Brain pericyte (primary cell): ENCODE data around the gene FOXL2.
"Not testable (repeated sequence)": the region's sequence is repeated elsewhere in the genome, so short reads cannot be mapped to it uniquely, and the experiment has no call there.

Source experiments
- DNase-seq: peaks from one replicate; pipeline ENCODE4 v3.0.0-alpha.2; 2012; ENCODE audit warnings: low read depth, low spot score

Gene FOXL2

DNA sequence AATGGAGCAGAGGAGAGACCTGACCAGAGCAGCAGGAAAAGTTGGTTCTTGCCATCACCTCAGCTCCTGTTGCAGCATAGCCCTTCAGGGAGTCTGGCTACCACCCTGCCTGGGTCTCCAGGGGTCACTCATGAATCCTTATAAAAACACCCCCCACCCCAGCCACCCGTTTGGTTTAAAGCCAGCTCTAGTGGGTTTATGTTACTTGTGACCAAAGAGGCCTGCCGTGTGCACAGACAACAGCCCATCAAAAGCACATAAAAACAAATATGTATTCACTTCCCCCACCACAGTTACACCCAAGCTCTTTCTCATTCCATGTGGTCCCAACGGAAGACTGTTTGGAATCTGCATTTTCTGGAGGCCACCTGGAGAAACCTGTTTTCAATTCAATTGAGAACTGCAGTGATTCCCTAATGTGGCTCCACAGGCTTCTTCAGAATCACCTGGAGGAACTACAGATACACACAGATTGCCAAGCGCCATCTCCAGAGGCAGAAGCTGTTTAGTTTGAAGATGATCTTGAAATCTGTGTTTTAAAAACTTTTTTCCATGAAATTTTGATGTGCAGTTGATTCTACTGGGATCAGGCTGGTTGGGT is 13.8 kb downstream of the FOXL2 start:
- DNase-seq, result no peak

DNA sequence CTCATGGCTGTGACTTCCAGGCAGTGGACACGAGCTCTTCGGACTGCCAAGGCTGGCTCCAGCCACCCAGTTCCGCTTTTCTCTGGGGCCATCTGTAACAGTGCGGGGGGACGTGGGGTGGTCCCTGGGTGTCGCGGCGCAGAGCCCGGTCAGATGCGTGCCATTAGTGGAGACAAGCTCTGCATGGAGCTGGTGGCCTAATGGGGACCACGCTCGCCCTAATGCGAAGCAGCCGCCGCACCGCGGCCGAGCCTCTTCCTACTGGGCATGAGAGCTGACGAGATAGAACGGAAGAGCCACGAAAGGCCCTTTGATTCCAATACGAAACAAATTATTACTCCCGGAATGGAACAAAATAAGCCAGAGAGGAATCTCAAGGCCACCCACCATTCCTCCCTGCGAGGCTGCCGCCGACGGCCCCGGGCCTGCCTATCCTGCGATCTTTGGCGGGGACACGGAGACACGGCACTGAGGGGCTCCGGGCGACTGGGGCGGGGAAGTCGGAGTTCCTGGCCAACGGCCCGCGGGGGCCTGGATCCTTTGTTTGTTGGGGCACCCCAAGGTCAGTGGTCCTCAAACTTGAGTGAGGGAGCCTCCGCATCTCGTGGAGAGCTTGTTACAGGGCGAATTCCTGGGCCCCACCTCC is 18.1 kb downstream of the FOXL2 start:
- no peak for DNase-seq

DNA sequence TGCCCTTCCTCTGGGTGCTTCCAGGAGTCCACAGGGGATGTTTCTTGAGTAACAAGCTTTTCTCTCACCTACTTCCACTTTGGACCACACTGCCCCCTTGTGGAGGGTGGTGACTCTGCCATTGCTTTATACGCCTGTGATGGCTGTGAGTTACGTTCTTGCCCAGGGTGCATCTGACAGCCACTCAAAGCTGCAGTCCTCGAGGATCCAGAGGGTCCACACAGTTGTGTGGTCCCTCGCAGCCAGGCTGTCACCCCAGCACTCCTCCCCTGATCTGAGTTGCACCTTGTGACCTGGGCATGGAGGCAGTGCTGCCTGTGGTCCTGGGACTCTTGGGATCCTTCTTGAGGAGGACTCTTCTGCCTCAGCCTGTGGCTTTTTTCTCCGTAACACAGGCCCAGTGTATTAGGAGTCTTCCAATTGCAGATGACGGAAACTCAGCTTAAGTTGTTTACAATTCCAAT is 23.4 kb downstream of the FOXL2 start:
- DNase-seq, result peak; percentile 41

DNA sequence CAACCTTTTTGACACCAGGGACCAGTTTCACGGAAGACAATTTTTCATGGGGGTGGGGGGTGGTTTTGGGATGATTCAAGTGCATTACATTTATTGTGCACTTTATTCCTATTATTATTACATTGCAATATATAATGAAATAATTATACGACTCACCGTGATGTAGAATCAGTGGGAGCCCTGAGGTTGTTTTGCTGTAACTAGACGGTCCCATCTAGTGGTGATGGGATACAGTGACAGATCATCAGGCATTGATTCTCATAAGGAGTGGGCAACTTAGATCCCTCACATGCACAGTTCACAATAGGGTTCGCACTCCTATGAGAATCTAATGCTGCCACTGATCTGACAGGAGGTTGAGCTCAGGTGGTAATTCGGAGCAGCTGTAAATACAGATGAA is 24.5 kb downstream of the FOXL2 start:
- not testable (repeated sequence) for DNase-seq

DNA sequence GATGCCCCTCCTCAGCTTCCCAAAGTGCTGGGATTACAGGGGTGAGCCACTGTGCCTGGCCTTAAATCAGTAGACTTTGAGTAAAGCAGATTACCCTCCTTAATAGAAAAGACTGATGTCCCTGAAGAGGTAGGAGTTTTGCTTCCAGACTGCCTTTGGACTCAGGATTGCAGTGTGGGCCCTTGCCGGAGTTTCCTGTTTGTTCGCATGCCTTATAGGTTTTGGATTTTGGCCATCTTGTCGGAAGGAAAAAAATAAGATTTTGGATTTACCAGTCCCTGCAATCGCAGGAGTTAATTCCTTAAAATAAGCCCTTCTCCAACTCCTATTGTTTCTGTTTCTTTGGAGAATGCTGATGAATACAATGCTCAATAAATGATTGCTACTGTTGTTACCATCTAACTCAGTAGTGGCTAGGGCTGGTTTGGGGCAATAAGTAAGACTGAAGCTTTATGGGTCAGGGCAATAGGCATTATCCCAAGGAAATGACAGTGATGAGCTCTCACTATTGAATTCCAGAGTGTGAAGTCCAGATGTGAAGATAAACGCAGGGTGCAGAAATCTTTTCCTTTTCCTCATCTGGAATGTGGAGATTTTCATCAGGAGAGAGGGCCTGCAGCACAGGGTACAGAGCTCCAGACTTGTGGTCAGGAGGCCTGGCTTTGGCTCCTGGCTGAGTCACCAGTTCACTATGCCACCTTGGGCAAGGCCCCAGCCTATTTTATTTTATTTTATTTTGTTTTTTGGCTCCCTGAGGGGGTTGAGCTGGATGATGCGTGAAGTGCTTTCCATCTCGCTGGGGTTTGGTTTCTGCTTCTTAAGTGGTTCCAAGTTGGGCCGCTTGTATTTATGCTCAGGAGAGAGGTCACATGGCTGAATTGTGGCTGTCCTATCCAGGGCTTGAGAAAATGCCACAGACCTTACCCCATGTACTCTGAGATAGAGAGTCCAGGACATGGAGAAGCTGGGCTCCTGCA is 25.3 kb downstream of the FOXL2 start:
- no peak for DNase-seq

DNA sequence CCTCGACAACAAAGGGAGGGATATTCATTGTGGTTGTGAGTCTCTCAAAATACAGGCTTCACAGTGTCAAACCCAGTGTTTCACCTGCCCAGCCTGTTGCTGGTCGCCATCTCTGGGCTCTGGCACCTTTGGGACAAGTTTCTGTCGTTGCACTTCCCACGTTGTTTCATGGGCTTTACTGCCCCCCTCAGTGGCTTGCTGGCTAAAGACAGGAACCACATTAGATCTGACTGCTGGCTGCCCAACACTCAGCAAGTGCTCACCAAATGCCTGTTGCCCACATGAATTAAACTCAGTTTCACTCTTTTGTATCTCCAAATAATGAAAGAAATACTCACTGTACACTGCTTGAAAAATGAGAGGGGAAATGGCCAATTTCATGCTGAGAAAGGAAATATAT is 27.6 kb downstream of the FOXL2 start:
- no peak for DNase-seq

DNA sequence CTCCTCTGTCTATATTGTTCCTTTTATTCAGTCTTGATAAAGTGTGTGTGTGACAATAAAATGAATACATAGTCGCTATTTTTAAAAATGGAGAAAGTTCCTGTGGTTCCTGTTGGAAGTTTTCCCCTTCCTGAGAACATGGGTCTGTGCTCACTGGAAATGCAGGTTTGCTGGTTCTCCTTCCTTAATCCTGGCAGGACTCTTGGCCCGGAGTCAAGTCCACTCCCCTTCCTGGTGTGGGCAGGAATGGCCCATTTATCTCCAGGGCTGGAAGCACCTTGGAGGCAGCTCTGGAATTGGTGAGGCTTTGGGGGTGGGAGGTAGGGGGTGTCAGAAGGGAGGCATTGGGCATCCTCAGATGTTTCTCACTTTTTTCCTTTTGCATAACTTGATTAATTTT is 30.1 kb downstream of the FOXL2 start:
- no peak for DNase-seq

DNA sequence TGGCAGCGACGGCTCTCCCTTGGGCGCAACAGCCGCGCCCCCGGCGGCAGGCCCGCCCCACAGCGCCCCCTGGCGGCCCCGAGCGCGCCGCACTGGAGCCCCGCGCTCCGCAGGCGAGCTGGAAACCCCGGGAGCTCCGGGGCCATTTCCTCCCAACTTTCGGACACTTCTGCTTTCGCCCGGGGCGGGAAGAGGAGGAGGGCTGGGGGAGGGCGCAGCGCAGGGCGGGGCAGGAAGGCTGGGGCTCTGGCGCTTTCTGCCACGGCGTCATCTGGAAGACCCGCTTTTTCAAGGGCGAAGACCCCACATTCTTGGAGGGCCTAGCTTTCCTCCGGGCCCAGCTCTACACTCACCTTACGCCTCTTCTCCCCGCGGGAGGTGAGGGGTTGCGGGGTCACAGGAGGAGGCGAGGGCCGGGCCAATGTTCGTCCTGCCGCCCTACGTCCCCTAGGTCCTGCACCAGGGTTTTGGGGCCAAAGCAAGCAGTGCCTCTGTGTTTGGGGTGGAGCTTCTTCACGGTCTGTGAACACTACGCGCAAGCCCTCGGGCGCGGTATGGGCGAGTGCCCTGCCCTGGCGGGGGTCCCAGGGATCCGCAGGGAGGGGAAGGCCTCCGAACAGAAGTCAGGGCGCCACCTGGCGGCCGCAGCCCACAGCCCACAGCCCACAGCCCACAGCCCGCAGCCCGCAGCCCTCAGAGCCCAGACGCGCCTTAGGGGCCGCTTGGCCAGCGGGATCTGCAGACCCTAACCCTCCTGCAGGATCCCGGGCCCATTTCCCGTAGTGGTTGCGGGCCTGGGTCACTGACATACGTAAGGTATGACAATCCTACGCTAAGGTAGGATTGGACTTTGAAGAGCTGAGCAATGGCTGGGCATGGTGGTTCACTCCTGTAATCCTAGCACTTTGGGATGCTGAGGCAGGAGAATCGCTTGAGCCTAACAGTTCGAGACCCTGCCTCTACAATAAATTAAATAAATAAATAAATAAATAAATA is 31.1 kb downstream of the FOXL2 start:
- peak; percentile 82 for DNase-seq

DNA sequence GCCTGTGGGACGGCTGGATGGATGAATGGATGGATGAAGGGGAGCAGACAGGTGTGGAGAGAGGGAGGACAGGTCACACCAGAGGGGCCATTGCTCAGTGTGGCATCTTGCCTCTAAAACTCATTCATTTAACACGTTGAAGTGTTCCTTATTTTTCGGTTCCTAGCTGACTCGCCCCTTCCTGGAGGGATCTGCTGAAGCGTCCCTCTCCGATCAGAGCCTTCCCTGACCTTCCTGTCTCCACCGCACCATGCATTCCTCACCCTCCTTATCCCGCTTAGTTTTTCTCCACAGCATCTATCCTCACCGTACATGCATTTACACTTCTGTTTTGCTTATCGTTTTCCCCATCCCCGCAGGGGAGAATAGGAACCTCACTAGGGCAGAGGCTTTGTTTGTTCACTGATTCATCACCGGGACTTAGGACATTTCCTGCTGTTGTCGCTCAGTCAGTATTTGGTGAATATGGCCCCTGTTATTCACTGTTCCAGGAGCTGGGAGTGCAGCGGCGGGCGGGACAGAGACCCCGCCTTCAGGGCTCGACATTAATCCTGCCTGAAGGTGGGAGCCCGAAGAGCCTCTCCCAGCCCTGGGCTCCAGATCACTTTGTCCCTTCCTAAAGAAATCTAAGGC is 32.0 kb downstream of the FOXL2 start:
- DNase-seq, result no peak

DNA sequence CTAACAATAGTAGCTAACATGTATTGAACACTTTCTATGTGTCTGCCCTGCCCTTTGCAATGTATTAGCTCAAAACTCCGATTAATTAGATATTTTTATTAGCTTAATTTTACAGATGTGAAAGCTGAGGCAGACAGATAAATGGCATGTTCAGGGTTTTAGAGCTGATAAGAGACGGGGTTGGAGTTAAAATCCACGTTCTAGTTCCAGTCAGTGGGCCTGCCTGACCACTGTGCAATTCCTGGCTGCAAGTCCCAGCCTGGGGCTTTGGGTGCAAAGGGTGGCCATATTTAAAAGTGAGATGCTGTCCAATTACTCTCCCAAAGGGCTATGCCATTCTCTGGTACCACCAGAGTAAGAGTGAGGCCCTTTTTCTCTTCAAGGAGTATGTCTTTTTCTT is 33.2 kb downstream of the FOXL2 start:
- DNase-seq, result no peak

DNA sequence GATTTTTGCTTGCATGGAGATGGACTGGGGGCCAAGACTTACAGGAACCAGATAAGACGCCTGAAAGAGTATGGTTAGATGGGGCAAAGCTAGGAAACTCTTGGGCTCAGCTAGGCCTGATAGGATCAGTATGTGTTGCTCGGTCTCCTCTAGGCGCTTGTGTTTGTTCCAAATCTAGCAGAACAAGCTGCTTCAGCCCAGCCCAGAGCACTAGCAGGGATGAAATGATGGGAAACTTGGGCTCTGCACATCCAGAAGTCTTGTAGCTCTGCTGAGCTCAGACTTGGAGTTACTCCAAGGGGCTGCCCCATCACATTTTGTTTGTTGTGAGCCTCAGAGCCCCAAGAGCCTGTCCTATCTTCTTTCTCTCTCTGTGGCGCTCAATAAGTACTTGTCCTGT is 34.7 kb downstream of the FOXL2 start:
- no peak for DNase-seq

DNA sequence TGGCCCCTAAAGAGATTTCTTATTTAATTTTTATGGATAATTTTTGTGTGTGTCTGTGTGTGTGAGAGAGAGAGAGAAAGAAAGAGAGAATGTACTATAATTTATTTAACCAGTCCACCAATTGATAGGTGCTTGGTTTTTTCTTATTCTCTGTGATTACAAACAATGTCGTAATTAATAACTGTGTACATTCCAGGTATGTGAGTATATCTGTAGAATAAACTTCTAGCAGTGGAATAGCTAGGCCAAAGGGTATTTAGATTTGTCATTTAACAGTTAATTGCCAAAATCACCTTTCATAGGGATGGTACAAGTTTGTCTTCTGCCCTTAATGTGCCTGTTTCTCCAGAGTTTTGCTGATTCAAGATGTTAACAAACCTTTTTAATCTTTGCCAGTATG is 35.3 kb downstream of the FOXL2 start:
- DNase-seq, result no peak

DNA sequence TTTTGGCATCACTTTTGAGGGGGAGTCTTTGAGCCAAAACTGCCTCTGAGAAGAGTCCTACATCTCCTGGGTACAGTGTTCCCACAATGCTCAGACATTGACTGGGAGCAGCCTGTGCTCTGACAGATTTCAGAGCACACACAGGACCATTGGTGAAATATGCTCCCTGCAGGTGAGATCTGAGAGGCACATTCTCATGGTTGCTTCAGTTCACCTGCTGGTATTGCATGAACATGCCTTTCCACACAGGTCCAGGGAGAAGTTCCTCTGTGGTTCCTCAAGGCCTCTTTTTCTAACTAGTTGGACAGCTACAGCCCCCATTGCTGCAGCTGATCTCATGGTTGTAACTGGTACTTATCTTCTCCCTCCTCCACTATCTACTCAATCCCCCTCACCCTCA is 37.0 kb downstream of the FOXL2 start:
- no peak for DNase-seq

DNA sequence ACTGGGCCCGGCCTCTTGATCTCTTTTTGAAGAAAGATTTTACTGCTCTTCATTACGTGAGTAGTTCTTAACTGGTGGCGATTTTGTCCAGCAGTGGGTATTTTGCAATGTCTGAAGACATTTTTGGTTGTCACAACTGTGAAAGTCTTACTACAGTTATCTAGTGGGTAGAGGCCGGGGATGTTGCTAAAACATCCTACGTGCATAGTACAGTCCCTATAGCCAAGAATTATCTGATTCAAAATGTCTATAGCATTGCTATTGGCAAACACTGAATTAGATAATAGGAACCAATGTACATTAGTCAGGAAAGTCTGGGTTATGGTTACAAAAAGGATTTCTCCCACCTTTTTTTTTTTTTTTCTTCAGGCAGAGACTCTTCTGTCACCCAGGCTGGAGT is 38.1 kb downstream of the FOXL2 start:
- DNase-seq, result no peak

DNA sequence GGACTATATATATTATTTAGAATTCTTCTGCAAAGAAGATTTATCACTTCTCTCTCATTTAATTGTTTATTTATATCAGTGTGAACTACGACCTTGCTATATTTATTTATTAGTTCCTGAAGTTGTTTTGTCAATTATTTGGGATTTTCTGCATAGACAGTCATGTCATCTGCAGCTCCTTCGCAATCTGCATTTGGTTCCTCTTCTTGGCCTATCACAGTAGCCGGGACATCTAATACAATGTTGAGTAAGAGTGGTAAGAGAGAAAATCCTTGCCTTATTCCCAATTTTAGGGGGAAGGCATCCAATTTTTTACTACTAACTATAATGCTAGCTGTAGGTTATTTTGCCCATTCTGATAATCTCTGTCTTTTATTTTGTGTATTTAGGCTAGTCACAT is 39.4 kb downstream of the FOXL2 start:
- DNase-seq, result no peak

DNA sequence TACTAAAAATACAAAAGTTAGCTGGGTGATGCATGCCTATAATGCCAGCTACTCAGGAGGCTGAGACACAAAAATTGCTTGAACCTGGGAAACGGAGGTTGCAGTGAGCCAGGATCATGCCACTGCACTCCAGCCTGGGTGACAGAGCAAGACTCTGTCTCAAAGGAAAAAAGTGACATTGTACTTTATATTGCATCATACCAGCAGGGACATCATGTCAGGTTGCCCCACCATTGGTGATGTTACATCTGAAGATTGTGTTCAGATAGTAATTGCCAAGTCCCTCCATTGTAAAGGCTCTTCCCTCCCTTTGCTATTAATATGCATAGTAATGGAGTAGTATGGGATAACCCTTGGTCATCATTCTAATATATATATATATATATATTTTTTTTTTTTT is 44.8 kb downstream of the FOXL2 start:
- no peak for DNase-seq

DNA sequence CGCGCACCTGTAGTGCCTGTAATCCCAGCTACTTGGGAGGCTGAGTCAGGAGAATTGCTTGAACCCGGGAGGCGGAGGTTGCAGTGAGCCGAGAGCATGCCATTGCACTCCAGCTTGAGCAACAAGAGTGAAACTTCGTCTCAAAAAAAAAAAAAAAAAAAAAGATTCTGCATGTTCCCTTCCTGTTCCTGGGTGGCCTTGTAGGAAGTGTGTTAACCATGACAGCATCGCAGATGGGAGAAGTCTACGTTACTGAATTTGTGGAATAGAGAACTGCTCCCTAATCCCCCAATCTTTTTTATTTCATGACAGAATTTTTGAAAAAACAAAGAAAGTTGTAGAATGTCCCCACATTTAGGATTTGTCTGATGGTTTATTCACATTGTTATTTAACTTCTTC is 45.4 kb downstream of the FOXL2 start:
- no peak for DNase-seq

DNA sequence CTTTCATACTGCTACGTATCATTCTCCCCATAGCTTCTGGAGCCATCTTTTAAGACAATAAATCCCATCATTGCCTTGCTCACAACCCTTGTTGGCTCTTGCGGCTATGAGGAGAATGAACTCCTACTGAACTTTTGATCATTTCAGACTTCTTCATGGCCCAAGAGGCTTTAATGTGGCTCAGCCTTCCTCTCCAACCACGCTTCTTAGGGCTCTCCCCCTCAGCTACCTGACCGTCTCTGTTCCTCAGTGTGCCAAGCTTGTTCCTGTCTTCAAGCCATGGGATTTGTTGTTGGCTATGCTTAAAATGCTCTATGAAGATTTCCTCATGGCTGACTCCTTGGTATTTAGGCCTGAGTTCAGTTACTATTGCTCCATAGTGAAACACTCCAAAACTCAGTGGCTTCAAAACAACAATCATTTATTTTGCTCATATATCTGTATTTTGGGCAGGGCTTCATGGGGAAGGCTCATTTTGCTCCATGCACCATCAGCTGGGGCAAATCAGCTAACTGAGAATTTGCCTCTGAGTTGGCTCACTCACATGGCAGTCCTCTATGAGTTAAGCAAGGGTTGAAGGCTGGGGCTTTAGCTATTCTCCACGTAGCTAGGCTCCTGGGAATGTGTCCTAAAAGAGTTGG is 47.5 kb downstream of the FOXL2 start:
- no peak for DNase-seq

DNA sequence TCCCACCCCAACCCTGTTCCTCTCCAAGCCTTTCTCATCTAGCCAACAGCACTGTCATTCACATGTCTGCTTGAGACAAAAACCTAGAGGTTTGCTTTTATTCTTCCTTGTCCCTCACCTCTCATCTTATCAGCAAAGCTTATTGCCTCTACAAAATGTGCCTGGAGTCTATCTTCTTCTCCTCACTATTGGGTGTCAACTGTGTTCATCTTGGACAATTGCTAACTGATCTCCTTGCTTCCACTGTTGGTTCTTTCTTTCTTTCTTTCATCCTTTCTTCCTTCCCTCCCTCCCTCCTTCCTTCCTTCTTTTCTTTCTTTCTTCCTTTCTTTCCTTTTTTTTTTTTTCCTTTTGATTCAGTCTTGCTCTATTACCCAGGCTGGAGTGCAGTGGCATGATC is 48.2 kb downstream of the FOXL2 start:
- no peak for DNase-seq

DNA sequence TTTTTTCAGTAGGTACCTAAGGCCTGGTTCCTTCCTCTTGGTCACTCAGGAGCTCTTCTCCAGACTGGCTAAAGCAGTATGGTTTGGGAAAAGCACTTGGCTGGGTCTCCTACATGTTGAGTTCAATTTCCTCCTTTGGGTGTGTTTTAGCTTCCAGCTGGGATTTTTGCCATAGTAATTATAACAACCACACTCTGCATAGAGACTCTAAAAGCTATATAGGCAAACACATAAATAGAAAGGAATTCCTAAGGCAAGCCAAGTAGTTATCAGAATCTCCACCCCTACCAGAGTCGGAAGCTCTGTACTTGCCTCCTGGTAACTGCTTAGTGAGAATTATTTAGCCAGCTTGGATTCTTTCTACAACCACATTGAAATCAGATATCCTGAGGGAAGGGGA is 48.6 kb downstream of the FOXL2 start:
- no peak for DNase-seq
